ENCODE measurements around the gene MPP3.
A peak's percentile ranks its signal among the peaks of the same experiment; 100 is the strongest.

The MPP3 gene

DNA sequence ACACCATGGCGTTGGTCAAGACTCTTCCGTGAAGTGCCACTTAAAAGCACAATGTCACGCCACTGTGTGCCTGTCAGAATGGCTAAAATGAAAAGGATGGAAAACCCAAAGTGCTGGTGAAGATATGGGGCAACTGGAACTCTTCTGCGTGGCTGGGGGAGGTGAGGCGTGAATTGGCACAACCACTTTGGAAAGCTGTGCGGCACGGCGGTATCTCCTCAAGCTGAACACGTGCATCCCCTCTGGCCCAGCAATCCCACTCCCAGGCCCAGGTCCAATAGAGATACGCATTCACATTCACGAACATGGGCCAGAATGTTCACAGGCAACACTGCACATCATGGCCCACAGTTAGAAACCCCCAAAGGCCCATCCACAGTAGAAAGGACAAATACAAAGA is 63.1 kb downstream of the MPP3 start:
- no peak for DNase-seq

DNA sequence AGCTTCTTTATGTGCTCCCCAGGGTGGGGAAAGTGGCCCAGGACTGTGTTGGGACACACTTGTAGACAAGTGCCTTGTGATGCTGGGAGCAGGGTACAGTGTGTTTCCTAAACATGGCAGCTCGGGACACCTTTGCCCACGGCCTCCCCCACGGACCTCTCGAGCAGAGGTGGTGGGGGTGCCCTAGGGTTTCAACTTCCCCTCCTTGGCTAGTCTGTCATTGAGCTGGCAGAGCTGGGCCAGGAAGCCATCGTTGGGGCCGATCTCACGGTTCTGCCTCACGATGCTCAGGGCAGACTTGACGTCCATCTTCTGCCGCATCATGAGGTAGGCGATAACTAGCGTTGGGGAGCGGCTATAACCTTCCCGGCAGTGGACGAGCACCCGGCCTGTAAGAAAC is 63.5 kb downstream of the MPP3 start:
- no peak for DNase-seq

DNA sequence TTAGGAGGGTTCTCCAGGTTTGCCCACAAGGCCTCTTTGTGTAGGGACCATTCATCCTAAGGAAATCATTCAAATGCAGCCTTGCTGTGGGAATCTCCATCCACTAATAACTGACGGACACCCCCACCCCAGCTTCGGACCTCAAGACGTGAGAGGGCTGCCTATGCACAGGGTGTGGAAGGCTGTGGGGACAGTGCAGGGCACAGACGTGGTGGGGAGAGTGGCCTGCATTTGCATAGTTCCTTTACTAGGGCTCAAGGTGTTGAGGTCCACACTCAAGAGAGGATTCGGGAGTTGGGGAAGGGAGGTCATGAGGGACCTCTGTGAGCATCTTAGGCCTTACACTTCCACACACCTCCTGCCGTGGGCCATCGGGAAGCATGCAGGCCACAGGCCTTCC is 64.0 kb downstream of the MPP3 start:
- no peak for DNase-seq

DNA sequence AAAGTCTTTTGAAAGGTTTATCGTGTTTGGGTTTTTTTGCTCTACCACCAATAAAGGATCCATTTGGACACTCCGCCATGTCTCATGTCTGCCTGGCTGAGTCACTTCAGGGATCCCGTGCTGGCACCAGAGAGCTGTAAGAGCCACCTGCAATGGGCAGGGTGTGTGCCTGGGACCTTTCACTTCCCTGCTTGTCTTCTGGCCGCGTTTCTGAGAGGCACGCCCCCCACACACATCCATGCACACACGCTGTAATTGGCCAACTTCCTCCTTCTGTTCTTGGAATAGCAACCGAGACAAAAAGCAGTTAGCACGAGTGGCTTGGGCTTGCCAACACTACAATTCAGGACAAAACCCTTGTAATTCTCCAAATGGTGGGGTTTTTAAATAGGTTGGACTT is 64.6 kb downstream of the MPP3 start:
- peak; percentile 89 for DNase-seq

DNA sequence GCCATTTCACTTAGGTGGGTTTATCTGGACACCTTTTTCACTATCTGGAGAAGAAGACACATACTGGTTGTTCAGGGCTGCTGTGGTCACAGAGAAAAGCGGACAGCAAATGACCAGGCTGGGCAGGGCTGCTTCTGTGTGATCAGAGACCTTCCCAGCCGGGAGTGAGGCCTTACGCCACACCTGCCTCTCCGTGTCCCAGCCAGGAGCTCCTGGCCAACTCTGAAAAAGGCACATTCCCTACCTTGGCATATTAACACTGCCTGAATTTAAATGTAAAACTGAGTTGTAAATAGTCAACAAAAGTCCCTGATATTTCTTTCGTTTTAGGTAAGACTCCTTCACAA is 65.3 kb downstream of the MPP3 start:
- DNase-seq: no peak

DNA sequence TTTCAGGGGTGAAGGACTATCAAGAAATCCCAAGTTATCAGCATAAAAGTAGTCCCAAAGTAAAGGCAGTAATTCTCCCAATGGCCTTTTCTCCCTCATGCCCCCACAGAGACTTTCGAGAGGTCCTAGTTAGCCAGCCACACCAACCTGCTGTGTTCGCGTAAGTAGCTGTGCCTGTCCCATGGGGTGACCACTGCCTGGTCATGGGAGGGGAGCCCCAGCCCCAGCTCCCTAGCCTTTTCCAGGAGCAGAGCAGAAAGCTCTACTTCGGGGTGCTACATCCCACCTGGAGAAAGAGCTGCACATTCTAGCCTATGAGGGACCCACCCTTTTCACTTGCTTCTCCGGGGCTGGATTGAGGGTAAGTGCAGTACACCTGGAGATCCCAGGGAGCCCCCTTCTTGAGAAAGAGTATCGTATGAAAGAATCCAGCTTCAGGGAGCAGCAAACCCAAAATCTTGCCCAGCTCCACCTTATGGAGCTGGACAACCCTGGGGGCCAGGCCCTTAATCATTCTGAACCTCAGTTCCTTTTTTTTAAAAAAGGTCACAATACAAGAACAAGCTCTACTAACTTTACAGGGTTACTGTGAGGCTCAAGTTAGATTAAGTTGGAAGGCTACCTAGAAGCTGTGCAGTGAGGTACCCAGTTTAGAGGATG is 65.8 kb downstream of the MPP3 start:
- DNase-seq: no peak

DNA sequence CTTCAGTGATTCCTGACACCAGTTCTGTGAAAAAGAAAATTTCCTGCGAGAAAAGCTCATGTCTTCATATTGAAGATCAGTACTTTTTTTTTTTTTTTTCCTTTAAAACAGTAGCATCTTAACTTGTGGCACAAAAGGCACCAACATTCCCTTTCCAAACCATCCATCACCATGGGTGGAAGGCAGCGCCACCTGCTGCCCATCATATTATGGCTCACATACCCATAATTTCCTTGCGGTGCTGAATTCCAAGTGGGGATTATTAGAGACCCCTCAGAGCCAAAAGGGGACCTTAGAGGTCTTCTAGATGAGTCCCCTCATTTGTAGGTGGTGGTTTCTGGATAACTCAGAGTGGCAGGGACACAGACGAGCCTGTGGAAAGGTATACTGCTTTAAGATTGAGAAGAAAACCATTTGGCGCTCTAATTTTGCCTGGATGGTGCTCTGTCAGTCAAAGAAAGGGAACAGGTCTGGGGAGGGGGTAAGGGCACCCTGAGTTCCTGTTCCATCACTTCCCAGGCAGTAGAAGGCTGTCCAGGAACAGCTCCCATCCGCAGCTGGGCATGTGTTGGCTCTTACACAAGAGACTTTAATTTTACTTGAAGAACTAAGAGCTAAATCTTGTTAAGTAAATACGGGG is 66.4 kb downstream of the MPP3 start:
- DNase-seq: peak; percentile 74

DNA sequence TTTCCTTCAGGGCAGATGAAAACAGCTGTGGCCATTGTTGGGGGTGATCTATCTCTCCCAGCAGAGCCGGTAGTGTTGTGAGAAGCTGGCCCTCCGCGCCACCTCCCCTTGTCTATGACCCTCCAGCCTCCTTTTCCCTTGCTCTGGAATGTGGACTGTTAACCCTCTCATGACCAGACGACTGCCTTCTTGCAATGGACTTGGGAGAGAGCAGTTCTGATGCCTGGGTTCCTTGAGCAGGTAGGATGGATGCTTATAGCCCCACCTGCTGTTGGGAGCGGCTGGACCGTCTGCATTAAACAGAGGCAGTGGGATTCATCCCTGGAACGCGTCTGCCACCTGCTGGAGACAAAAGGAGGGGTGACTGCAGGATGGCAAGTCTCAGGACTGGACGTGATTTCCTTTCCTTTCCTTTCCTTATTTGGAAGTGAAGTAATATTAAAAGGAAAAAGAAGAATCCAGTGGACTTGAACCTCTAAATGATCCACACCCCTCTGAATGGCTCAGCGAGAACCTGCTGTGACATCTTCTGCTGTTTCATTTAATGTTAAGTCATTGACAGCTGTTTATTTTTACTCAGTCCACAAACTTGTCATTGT is 72.6 kb downstream of the MPP3 start:
- DNase-seq: peak; percentile 94

DNA sequence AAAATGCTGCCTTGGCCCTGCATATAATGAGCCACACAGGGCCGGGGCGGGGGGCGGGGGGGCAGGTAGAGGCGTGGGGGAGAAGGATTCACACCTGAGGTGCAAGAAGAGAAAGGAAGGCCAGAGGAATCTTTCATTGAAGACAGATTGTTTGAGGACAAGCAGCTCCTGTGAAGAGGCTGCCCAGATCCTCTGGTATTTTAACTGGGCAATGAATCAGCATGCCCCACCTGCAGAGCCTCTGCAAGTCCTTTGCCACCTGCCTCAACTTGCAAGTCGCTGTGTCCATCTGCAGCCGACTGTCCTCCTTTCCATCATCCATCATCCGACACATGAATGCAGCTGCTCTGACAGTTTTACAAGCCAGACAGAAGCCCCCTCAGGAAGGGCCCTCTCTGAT is 73.1 kb downstream of the MPP3 start:
- DNase-seq: no peak

DNA sequence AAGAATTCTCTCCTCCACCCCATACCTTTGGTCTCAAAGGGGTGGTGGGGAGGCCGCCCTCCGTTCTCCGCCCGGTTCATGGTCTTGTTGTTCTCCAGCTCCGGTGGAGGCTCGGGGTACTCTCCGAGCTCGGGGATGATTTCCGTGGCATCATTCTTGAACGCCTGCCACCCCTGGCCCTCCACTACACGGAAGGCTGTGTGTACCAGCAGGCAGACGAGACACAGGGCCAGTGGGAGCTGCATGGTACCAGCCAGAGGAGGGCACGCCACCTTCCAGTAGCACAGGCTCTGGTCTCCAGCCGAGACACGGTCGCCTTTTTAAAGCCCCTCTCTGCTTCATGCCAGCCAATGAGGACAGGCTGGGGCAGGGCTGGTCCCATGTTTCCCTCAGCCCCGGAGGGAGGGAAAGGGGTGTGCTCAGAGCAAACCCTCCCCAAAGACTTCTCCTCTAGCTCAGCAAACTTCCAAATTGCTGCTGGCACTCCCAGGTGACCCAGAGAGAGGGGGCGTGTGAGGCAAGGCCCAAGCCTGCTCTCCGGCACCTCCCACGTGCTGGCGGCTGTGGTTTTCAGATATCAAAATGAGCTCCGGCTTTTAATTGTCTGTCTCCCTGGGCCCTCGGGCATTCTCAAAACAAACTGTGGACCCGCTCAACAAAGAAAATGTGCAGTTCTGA is 74.3 kb downstream of the MPP3 start, which contains the start of gene SOST:
TSS of gene SOST (minus strand) at position 295 of the 678 bp plus-strand sequence. CDS start at position 245, 50 bp downstream.
- DNase-seq: no peak

DNA sequence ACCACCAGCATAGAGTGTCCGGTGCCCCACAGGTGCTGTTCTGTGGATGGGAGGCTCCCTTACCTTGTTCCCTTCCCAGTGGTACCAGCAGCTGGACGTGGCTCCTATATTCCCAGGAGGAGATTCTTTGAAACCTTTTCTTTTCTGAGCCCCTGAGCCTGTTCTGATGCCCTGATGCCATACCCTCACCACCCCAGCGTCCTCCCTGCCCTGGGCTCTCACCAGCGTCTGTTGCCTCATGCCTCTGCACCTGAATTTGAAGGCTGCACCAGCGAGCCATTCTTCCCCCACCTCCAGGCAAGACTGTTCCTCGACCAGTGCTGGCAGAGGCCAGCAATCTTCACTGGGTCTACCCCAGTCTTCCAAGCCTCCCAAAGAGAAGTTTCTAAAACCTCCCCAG is 74.9 kb downstream of the MPP3 start:
- DNase-seq: no peak

DNA sequence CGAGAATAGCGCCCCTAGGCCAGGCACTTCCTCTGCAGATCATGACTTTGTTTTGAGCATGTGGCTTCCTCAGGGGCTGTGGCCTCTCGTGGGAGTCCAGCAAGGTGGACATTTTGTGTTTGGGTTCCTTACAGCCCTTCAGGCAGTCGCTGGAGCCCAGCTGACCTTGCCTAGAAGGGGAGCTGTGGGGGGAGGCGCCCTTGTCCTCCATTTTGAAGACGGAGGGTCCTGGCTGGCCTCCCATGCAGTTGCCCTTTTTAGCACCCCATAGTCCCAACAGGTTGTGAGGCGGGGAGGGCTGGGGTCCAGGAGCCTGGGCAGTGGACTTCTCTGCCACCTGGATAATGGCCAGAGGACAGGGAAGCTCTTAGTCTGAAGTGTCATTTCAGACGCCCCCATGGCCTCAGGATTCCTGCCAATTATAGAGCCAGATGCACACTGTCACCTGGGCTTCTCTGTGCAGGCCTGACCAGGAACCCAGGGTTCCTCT is 75.7 kb downstream of the MPP3 start:
- DNase-seq: no peak

DNA sequence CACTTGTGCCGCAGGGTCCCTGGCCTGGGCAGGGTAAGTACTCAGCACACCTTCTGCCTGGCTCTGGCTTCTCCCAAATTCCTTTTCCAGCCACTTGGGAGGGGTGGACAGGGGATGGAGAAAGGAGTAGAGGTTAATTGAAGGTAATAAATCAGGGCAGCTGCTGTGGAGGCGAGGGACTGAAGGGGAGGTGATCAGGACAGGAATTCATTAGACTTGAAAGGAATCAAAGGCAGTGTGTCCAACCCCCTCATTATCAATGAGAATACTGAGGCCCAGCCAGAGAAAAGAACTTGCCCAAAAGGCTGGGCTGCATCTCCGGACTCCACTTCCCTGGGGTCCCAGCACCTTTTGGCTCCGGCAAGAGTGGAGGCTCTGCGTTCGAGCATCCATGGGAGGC is 76.7 kb downstream of the MPP3 start:
- no peak for DNase-seq

DNA sequence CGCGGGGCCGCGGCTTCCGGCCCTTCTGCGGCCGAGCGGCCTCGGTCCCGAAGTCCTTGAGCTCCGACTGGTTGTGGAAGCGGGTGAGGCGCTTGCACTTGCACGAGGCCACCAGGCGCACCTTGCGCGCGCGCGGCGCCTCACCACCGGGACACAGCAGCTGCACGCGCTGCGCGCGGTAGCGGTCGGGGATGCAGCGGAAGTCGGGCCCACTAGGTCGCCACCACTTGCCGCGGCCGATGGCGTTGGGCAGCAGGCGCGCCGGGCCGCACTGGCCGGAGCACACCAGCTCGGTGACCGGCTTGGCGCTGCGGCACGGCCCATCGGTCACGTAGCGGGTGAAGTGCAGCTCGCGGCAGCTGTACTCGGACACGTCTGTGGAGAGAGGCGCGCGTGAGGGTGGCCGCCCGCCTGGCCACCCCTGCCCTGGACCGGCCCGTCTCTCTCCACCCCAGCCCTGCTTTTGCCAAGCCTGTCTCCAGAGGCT is 77.5 kb downstream of the MPP3 start:
- DNase-seq: no peak

DNA sequence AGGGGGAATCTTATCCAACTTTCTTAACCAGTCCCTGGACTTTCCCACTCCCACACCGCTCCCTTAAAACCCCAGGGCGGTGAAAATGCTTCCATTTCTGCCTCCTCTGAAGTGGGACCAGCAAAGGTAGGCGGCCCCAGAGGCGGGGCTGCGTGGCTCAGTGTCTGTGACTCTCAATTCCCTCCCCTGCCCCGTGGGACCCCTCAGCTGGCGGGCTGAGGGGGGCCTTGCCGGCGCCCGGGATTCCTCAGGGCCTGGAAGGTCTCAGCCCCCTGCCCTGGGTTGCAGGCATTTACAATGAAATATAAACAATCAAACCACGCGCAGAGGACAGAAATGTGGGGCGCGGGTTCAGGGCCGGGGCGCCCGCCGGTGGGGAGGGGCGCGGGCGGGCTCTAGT is 78.0 kb downstream of the MPP3 start:
- DNase-seq: no peak

DNA sequence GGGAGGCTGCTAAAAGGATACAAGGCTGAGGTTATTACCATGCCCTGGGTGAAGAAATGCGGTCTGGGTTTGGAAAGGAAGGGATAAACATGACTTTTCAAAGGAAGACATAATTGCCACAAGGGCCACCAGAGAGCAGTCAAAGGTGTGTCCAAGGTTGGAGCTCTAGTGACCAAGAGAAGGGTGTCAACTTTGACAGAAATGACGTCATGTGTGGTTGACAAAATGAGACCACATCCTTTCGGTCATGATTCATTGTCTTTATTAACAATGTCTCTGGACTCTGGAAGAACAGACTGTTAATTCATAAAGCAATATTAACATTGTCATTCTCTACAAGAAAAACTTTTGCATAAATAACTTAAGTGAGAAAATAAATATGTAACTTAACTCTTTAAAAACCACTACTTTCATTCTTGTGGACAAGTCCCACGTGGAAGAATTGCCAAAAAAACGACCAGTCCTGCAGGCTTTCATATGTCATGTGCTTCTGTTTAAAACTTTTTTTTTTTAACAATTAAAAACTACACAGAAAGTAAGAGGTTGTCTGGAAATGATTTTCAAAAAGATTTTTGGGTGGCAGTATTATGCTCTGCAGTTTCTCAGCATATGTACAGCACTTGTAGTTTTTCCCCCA is 79.3 kb downstream of the MPP3 start:
- DNase-seq: peak; percentile 46
